Fibroblast of lung (primary cell): Measurements from ENCODE around the gene PRDX4. TPM values are rescaled to one million over a fixed set of nuclear protein-coding genes. Genes with fewer than 3 reads are reported as not detected.

Experiments used
- DNase-seq, 2 donors: peaks; one replicate each; pipeline versions ENCODE4 v3.0.0 to v3.0.0-alpha.2; 2010; ENCODE audit warnings: low read depth in 2 of 2
- H2AFZ ChIP-seq: 2 replicates; pipeline ENCODE4 v1.5.1; 2012; ENCODE audit warnings: low read length, control low read depth, inconsistent platforms
- H3K27ac ChIP-seq: 2 replicates; pipeline ENCODE4 v1.5.1; 2011; ENCODE audit warnings: low read length, control low read depth; ENCODE audit not compliant: insufficient read depth
- H3K27me3 ChIP-seq: 2 replicates; pipeline ENCODE4 v1.5.1; 2011; ENCODE audit warnings: mild to moderate bottlenecking, low read length; ENCODE audit not compliant: control insufficient read depth, insufficient read depth
- H3K36me3 ChIP-seq: 2 replicates; pipeline ENCODE4 v1.5.1; 2011; ENCODE audit warnings: low read length; ENCODE audit not compliant: control insufficient read depth, insufficient read depth
- H3K4me1 ChIP-seq: 2 replicates; pipeline ENCODE4 v1.5.1; 2011; ENCODE audit warnings: low read length; ENCODE audit not compliant: control insufficient read depth, insufficient read depth; ENCODE audit errors: extremely low read depth
- H3K4me2 ChIP-seq: 2 replicates; pipeline ENCODE4 v1.5.1; 2011; ENCODE audit warnings: low read length, control low read depth; ENCODE audit not compliant: insufficient read depth; ENCODE audit errors: extremely low read depth
- H3K4me3 ChIP-seq, 4 experiments: fragments of 200-600 bp in 1 of 4; sonication (generic) in 1 of 4; replicated peaks in 1 of 4; 2 replicates each; pipeline ENCODE4 v1.5.1; 2011 to 2016; ENCODE audit warnings: low read length in 4 of 4, low read depth in 3 of 4, mild to moderate bottlenecking in 3 of 4, control low read depth in 2 of 4, inconsistent platforms in 1 of 4, mixed read lengths in 1 of 4; ENCODE audit not compliant: insufficient read depth in 1 of 4; ENCODE audit errors: control extremely low read depth in 1 of 4
- H3K79me2 ChIP-seq: 2 replicates; pipeline ENCODE4 v1.5.1; 2012; ENCODE audit warnings: mild to moderate bottlenecking, low read length, inconsistent platforms; ENCODE audit not compliant: control insufficient read depth, insufficient read depth
- H3K9ac ChIP-seq: 2 replicates; pipeline ENCODE4 v1.5.1; 2011; ENCODE audit warnings: mild to moderate bottlenecking, low read length, control low read depth; ENCODE audit not compliant: insufficient read depth
- H3K9me3 ChIP-seq: 2 replicates; pipeline ENCODE4 v1.5.1; 2012; ENCODE audit warnings: low read depth, low read length; ENCODE audit not compliant: control insufficient read depth, insufficient read depth
- H4K20me1 ChIP-seq: 2 replicates; pipeline ENCODE4 v1.5.1; 2011; ENCODE audit warnings: low read length; ENCODE audit not compliant: control insufficient read depth, insufficient read depth; ENCODE audit errors: extremely low read depth
- EZH2 ChIP-seq: IDR thresholded peaks from 2 replicates; pipeline ENCODE4 v1.5.1; 2012; ENCODE audit warnings: low read length, control low read depth, mild to moderate bottlenecking; ENCODE audit errors: missing control alignments
- polyA plus RNA-seq, 2 donors: library from polyadenylated mRNA; depleted of rRNA in 1 of 2; stranded (reverse) in 1 of 2; unstranded in 1 of 2; fragments of >200 nt; gene quantifications; 2 replicates each; pipeline ENCODE4 v1.2.1, GENCODE V29; 2011 to 2012; ENCODE audit warnings: missing spikeins in 1 of 2
- total RNA-seq: library from RNA; depleted of rRNA; stranded (reverse); fragments of >200 nt; gene quantifications from 2 replicates; pipeline ENCODE4 v1.2.1, GENCODE V29; 2014
- TF ChIP-seq, protein P1 (sequence below), 2 donors: IDR thresholded peaks in 1 of 2; conservative IDR thresholded peaks in 1 of 2; 1 replicate in 1 of 2; 2 replicates in 1 of 2; pipeline ENCODE4 v1.5.1; 2011 to 2012; ENCODE audit warnings: low read length in 2 of 2, control low read depth in 1 of 2, inconsistent platforms in 1 of 2, low read depth in 1 of 2, mild to moderate bottlenecking in 1 of 2

The PRDX4 gene
- total and polyA plus RNA-seq, 2 donors (not counting 1 experiment from before 2014, with no cell fraction given) = 163 to 189 TPM

DNA sequence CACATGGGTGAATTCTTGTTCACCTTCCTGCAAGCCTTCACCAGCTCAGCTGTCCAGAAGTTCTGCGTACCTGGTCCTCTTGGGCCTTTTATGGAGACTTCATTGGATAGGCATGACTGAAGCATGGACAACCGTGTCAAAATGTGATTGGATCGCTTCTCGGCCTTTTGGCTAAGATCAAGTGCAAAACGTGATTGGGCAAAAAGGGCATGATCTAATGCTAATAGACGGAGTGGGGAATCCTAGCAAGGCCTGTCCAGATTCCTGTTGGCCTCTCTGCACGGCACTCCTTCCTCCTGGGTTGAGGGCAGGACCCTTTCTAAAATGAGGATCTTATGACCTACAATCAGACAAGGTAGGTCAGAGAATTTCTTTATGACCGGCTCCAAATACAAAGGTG, 24.9 kb downstream of the PRDX4 start:
- Histone ChIP-seq H4K20me1 (no peaks in the 10 kb centered on the region), H2AFZ (no peak overlapping the region), H3K9me3 (no peaks in the 10 kb centered on the region), H3K36me3 (no peaks in the 10 kb centered on the region), H3K4me2 (no peak overlapping the region), H3K9ac (no peak overlapping the region), H3K4me1 (no peaks in the 10 kb centered on the region), H3K4me3 (no peak overlapping the region), H3K27ac (no peak overlapping the region), H3K79me2 (no peaks in the 10 kb centered on the region), H3K27me3 (no peaks in the 10 kb centered on the region)
- TF ChIP-seq EZH2 = no peak
- TF ChIP-seq, protein P1, sequence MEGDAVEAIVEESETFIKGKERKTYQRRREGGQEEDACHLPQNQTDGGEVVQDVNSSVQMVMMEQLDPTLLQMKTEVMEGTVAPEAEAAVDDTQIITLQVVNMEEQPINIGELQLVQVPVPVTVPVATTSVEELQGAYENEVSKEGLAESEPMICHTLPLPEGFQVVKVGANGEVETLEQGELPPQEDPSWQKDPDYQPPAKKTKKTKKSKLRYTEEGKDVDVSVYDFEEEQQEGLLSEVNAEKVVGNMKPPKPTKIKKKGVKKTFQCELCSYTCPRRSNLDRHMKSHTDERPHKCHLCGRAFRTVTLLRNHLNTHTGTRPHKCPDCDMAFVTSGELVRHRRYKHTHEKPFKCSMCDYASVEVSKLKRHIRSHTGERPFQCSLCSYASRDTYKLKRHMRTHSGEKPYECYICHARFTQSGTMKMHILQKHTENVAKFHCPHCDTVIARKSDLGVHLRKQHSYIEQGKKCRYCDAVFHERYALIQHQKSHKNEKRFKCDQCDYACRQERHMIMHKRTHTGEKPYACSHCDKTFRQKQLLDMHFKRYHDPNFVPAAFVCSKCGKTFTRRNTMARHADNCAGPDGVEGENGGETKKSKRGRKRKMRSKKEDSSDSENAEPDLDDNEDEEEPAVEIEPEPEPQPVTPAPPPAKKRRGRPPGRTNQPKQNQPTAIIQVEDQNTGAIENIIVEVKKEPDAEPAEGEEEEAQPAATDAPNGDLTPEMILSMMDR (conservative IDR thresholded peaks at IDR 0.05 in 1 of 2, IDR thresholded peaks at IDR 0.05 in 1 of 2; ENCODE audit: low read depth in 1 of 2, low read length in 2 of 2) = no peak
- no peak for DNase-seq

DNA sequence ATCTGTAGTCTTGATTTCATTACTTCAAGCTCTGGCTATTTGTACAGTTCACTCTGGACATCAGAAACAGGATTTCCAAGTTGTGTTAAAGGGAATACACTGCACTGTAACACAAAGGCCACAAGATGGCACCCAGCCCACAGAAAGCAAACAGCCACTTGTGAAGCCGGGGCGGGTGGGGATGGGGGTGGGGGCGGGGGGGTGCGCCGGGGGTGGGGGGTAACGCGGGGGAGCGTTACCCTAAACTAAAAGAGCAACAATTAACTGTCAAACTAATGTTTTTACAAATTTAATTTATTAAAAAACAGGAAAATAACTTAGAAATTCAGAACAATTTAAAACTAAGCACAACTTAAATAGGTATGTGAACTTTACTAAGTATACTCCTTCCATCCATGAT, 27.3 kb downstream of the PRDX4 start:
- H3K27me3 ChIP-seq = no peaks in the 10 kb centered on the region

DNA sequence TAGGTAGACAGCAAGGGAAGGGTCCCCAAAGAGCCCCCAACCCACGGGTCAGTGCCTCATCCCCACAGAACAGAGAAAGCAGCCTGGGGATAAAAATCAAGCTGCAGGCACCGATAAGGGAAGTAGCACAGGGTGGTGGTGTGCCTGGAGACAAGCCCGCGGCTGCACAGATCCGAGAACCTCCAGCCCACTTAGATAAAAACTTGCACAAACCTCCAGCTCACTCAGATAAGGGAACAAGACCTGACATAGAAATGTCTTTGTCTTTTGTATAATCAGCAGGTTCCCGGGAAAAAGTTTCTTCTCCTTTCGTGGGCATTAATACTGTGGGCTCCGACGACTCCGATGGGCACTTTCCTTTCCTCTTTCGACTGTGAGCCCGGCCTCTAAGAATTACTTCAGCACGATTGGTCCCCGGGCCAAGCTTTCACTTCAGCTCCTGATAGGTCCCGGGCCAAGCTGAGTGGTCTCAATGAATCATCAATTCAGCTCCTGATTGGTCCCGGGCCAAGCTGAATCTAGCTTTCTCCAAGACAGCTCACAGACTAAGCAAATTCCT, 32.4 kb downstream of the PRDX4 start:
- Histone ChIP-seq H3K9ac (no peak overlapping the region), H2AFZ (no peak overlapping the region), H3K36me3 (no peaks in the 10 kb centered on the region), H3K4me2 (no peak overlapping the region), H3K4me1 (no peaks in the 10 kb centered on the region), H4K20me1 (no peaks in the 10 kb centered on the region), H3K27me3 (no peaks in the 10 kb centered on the region), H3K79me2 (no peaks in the 10 kb centered on the region), H3K4me3 (no peak overlapping the region), H3K27ac (no peak overlapping the region), H3K9me3 (no peaks in the 10 kb centered on the region)
- DNase-seq = peak; percentile 2 to 22
- TF ChIP-seq, protein P1 (conservative IDR thresholded peaks at IDR 0.05 in 1 of 2, IDR thresholded peaks at IDR 0.05 in 1 of 2; ENCODE audit: low read depth in 1 of 2, low read length in 2 of 2) = no peak
- no peak for TF ChIP-seq EZH2

More for the DNA sequence above, 27.3 kb downstream of the PRDX4 start:
- no peaks in the 10 kb centered on the region for H3K79me2 ChIP-seq
- DNase-seq = peak; percentile 37 to 62
- no peaks in the 10 kb centered on the region for H3K9me3 ChIP-seq
- H3K36me3 ChIP-seq = no peaks in the 10 kb centered on the region
- no peak overlapping the region for H3K27ac ChIP-seq
- H3K9ac ChIP-seq = no peak overlapping the region
- no peak overlapping the region for H3K4me2 ChIP-seq
- H4K20me1 ChIP-seq = no peaks in the 10 kb centered on the region
- H2AFZ ChIP-seq = no peak overlapping the region
- no peak overlapping the region for H3K4me3 ChIP-seq
- H3K4me1 ChIP-seq = no peaks in the 10 kb centered on the region
- no peak for TF ChIP-seq EZH2
- TF ChIP-seq, protein P1 (conservative IDR thresholded peaks at IDR 0.05 in 1 of 2, IDR thresholded peaks at IDR 0.05 in 1 of 2; ENCODE audit: low read depth in 1 of 2, low read length in 2 of 2) = peak; percentile 20 to 47
